Measurements from ENCODE around the gene CHN1.

Gene CHN1

GRCh38 chr2:174750923-174751441 is 254.2 kb downstream of the CHN1 start:
- TF ChIP-seq, protein P1, sequence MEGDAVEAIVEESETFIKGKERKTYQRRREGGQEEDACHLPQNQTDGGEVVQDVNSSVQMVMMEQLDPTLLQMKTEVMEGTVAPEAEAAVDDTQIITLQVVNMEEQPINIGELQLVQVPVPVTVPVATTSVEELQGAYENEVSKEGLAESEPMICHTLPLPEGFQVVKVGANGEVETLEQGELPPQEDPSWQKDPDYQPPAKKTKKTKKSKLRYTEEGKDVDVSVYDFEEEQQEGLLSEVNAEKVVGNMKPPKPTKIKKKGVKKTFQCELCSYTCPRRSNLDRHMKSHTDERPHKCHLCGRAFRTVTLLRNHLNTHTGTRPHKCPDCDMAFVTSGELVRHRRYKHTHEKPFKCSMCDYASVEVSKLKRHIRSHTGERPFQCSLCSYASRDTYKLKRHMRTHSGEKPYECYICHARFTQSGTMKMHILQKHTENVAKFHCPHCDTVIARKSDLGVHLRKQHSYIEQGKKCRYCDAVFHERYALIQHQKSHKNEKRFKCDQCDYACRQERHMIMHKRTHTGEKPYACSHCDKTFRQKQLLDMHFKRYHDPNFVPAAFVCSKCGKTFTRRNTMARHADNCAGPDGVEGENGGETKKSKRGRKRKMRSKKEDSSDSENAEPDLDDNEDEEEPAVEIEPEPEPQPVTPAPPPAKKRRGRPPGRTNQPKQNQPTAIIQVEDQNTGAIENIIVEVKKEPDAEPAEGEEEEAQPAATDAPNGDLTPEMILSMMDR (IDR thresholded peaks at IDR 0.05; ENCODE audit: borderline replicate concordance, insufficient read depth, low read depth, low read length), result peak; percentile 23; the same call in 1 of the 2 replicates
- no peak overlapping the region for H3K4me3 ChIP-seq (ENCODE audit: low read depth, low read length)

- TF ChIP-seq, protein P1 (IDR thresholded peaks at IDR 0.05; ENCODE audit: borderline replicate concordance, insufficient read depth, low read depth, low read length), result no peak
- H3K4me3 ChIP-seq (ENCODE audit: low read depth, low read length), result no peak overlapping the region
These were observed 255.4 kb downstream of the CHN1 start for GRCh38 chr2:174749793-174750192.

GRCh38 chr2:174748948-174749347 is 256.2 kb downstream of the CHN1 start:
- TF ChIP-seq, protein P1 (IDR thresholded peaks at IDR 0.05; ENCODE audit: borderline replicate concordance, insufficient read depth, low read depth, low read length), result peak; percentile 72
- no peak overlapping the region for H3K4me3 ChIP-seq (ENCODE audit: low read depth, low read length)
